ENCODE measurements around the gene SEL1L2. TPM values are rescaled to one million over a fixed set of nuclear protein-coding genes. Genes with fewer than 3 reads are reported as not detected.

SEL1L2 gene
- total RNA-seq, 2 donors from 2014 or later: 0.28 TPM; not detected in 1

DNA sequence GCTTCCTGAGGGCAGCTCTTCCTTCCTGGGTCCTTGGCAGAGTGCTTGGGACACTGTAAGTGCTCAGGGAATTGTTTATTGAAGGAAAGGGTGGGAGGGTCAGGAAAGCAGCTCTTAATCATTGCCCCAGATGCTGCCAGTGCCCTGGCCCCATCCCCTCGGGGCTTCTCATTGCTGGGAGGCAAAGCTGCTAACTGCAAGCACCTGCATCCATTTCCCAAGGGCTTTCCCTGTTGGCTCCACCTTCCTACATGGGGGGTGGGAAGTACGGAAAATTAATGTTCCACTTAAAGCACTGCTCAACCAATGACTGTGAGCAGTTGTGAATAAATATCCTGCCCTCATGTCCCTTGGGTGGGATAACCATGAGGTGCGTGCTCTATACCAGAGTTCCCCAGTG, 149.2 kb downstream of the SEL1L2 start:
- WGBS: 85% methylated on average over 3 of the region's 3 CpGs
- intact Hi-C loops (cut with DNase I): no loop called here

DNA sequence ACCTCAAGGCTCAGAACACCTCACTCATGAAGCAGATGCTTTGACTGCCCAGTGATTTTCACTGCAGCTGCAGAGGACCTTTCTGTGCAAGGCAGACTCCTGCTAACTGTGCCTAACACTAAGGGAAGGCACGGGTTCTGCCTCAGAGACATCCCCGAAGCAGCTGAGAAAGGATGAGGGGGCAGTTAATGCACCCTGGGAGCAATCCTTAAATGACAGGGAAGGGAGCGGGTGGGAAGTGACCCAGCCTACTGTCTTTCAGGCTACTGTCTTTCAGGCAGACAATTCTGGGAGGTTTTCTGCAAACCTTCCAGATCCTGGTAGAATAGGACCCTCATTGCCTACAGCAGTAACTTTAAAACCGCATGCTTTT, 150.3 kb downstream of the SEL1L2 start:
- TF ChIP-seq, protein P1, sequence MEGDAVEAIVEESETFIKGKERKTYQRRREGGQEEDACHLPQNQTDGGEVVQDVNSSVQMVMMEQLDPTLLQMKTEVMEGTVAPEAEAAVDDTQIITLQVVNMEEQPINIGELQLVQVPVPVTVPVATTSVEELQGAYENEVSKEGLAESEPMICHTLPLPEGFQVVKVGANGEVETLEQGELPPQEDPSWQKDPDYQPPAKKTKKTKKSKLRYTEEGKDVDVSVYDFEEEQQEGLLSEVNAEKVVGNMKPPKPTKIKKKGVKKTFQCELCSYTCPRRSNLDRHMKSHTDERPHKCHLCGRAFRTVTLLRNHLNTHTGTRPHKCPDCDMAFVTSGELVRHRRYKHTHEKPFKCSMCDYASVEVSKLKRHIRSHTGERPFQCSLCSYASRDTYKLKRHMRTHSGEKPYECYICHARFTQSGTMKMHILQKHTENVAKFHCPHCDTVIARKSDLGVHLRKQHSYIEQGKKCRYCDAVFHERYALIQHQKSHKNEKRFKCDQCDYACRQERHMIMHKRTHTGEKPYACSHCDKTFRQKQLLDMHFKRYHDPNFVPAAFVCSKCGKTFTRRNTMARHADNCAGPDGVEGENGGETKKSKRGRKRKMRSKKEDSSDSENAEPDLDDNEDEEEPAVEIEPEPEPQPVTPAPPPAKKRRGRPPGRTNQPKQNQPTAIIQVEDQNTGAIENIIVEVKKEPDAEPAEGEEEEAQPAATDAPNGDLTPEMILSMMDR (IDR thresholded peaks at IDR 0.05): no peak
- no peak for TF ChIP-seq POLR2A (IDR thresholded peaks at IDR 0.05)
- no peak for TF ChIP-seq POLR2AphosphoS5 (IDR thresholded peaks at IDR 0.05)
- intact Hi-C loops (cut with DNase I): no loop called here
- no peaks in the 10 kb centered on the region for H3K4me1 ChIP-seq (replicated peaks)
- H3K4me3 ChIP-seq: no peak overlapping the region
- H3K27me3 ChIP-seq (replicated peaks; ENCODE audit: insufficient read depth): no peaks in the 10 kb centered on the region
- WGBS: 75% methylated on average over 4 of the region's 4 CpGs
- H3K9me3 ChIP-seq: no peaks in the 10 kb centered on the region
- DNase-seq (ENCODE audit: low spot score): no peak
- H3K36me3 ChIP-seq: no peaks in the 10 kb centered on the region
- no peak overlapping the region for H3K27ac ChIP-seq

More for the DNA sequence above, 149.2 kb downstream of the SEL1L2 start:
- H3K9me3 ChIP-seq: no peaks in the 10 kb centered on the region
- DNase-seq (ENCODE audit: low spot score): no peak
- H3K4me1 ChIP-seq (replicated peaks): no peaks in the 10 kb centered on the region
- H3K4me3 ChIP-seq: no peak overlapping the region
- H3K27me3 ChIP-seq (replicated peaks; ENCODE audit: insufficient read depth): no peaks in the 10 kb centered on the region
- H3K27ac ChIP-seq: no peak overlapping the region
- no peaks in the 10 kb centered on the region for H3K36me3 ChIP-seq
- TF ChIP-seq POLR2A (IDR thresholded peaks at IDR 0.05): no peak
- TF ChIP-seq, protein P1 (IDR thresholded peaks at IDR 0.05): no peak
- no peak for TF ChIP-seq POLR2AphosphoS5 (IDR thresholded peaks at IDR 0.05)

DNA sequence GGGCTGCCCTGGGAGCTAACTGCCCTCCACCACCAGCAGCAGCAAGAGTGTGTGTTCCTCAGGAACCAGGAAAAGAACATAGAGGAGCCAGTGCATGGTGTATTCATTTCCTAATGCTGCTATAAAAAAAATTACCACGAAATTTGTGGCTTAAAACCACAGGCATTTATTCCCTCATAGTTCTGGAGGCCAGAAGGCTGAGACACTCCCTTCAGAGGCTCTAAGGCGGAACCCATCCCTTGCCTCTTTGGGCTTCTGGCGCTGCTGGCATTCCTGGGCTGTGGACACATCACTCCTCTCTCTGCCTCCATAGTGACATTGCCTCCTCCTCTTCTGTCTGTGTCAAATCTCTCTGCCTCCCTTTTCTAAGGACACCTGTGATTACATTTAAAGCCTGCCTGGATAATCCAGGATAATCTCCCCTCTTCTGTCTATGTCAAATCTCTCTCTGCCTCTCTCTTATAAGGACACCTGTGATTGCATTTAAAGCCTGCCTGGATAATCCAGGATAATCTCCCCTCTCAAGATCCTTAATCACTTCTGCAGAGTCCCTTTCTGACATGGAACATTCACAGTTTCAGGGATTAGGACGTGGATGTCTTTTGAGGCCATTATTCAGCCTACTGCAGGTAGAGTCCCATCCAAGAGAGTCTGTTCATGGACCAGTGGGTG, 150.9 kb downstream of the SEL1L2 start:
- intact Hi-C loops (cut with DNase I): no loop called here

DNA sequence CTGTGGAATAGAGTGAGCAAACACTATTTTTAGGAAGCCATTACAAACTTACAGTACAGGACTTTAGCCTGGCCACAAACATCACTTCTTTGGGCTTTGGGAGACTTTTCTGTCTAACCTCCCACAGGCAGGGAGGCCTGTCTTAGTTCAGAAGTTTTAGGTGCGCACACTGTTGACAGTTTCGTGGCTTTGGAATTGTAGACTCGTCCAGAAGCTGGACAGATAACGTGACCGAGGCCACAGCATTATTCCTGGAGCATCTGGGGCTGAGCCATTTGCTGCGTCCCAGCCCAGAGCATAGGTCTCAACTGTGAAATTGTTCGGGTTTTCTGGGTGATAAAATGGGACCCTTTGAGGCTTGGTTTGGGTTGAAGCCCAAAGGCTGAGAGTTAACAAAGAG, 151.8 kb downstream of the SEL1L2 start:
- H3K36me3 ChIP-seq: no peaks in the 10 kb centered on the region
- H3K9me3 ChIP-seq: no peaks in the 10 kb centered on the region
- no peak for DNase-seq (ENCODE audit: low spot score)
- no peak overlapping the region for H3K4me3 ChIP-seq
- H3K27me3 ChIP-seq (replicated peaks; ENCODE audit: insufficient read depth): no peaks in the 10 kb centered on the region
- TF ChIP-seq, protein P1 (IDR thresholded peaks at IDR 0.05): no peak
- TF ChIP-seq POLR2AphosphoS5 (IDR thresholded peaks at IDR 0.05): no peak
- TF ChIP-seq POLR2A (IDR thresholded peaks at IDR 0.05): no peak
- intact Hi-C loops (cut with DNase I): no loop called here
- 87% methylated on average over 7 of the region's 7 CpGs for WGBS
- H3K4me1 ChIP-seq (replicated peaks): no peaks in the 10 kb centered on the region
- no peak overlapping the region for H3K27ac ChIP-seq

More for the DNA sequence above, 150.9 kb downstream of the SEL1L2 start:
- Histone ChIP-seq H3K9me3 (no peaks in the 10 kb centered on the region), H3K27me3 (replicated peaks; ENCODE audit: insufficient read depth) (no peaks in the 10 kb centered on the region), H3K4me1 (replicated peaks) (no peaks in the 10 kb centered on the region), H3K4me3 (no peak overlapping the region), H3K27ac (no peak overlapping the region), H3K36me3 (no peaks in the 10 kb centered on the region)
- 63% methylated on average over 4 of the region's 4 CpGs for WGBS
- DNase-seq (ENCODE audit: low spot score): no peak
- TF ChIP-seq POLR2A (IDR thresholded peaks at IDR 0.05) (no peak), POLR2AphosphoS5 (IDR thresholded peaks at IDR 0.05) (no peak)
- TF ChIP-seq, protein P1 (IDR thresholded peaks at IDR 0.05): no peak

DNA sequence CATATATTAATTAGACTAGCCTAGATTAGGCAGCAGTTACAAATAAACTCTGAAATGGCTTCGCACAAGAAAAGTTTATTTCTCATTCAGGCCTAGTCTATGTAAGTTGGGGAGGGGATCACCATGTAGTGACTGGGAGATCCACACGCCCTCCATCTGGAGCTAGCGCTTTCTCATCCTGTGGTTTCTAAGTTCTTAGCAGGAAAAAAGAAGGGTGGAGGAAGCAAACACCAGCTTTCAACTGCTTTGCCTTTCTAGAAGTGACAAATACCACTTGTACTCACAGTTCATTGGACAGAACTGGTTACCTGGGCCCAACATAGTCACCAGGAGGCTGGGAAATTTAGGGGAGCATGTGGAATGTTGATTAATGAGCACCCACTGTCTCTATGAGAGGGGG, 158.9 kb downstream of the SEL1L2 start:
- intact Hi-C loops (cut with DNase I): no loop called here

More for the DNA sequence above, 158.9 kb downstream of the SEL1L2 start:
- no peaks in the 10 kb centered on the region for H3K9me3 ChIP-seq
- H3K36me3 ChIP-seq: no peaks in the 10 kb centered on the region
- no peaks in the 10 kb centered on the region for H3K27me3 ChIP-seq (replicated peaks; ENCODE audit: insufficient read depth)
- WGBS: 91% methylated on average over 3 of the region's 3 CpGs
- no peak overlapping the region for H3K4me3 ChIP-seq
- DNase-seq (ENCODE audit: low spot score): no peak
- H3K4me1 ChIP-seq (replicated peaks): no peaks in the 10 kb centered on the region
- TF ChIP-seq POLR2AphosphoS5 (IDR thresholded peaks at IDR 0.05) (no peak), POLR2A (IDR thresholded peaks at IDR 0.05) (no peak)
- TF ChIP-seq, protein P1 (IDR thresholded peaks at IDR 0.05): no peak
- H3K27ac ChIP-seq: no peak overlapping the region
